Nephron (organoid): ENCODE data around the gene PCDHGB4.
"Not testable (repeated sequence)": the region's sequence is repeated elsewhere in the genome, so short reads cannot be mapped to it uniquely, and the experiment has no call there.

ENCODE experiments used
- H3K27ac Mint-ChIP-seq, 3 experiments: 2 replicates each; pipeline ENCODE4 v1.8.0; 2020; ENCODE audit warnings: mixed read lengths in 3 of 3, mild to moderate bottlenecking in 2 of 3, moderate library complexity in 1 of 3
- H3K27me3 Mint-ChIP-seq: 2 replicates; pipeline ENCODE4 v1.8.0; 2021; ENCODE audit warnings: low read depth, mild to moderate bottlenecking, moderate library complexity, mixed read lengths
- H3K36me3 Mint-ChIP-seq: 2 replicates; pipeline ENCODE4 v1.8.0; 2020; ENCODE audit warnings: low read depth, mixed read lengths
- H3K4me1 Mint-ChIP-seq: 2 replicates; pipeline ENCODE4 v1.8.0; 2020; ENCODE audit warnings: mixed read lengths
- H3K4me3 Mint-ChIP-seq, 3 experiments: 2 replicates each; pipeline ENCODE4 v1.8.0; 2020; ENCODE audit warnings: mild to moderate bottlenecking in 3 of 3, mixed read lengths in 3 of 3, moderate library complexity in 2 of 3
- H3K9me3 Mint-ChIP-seq: 2 replicates; pipeline ENCODE4 v1.8.0; 2020; ENCODE audit warnings: mixed read lengths
- CTCF ChIP-seq, 3 experiments: fragments of 200-600 bp; sonication (generic); IDR thresholded peaks; one replicate each; pipeline ENCODE4 v1.5.0; 2021; ENCODE audit warnings: antibody characterized with exemption in 3 of 3; ENCODE audit not compliant: unreplicated experiment in 3 of 3

Gene PCDHGB4

DNA sequence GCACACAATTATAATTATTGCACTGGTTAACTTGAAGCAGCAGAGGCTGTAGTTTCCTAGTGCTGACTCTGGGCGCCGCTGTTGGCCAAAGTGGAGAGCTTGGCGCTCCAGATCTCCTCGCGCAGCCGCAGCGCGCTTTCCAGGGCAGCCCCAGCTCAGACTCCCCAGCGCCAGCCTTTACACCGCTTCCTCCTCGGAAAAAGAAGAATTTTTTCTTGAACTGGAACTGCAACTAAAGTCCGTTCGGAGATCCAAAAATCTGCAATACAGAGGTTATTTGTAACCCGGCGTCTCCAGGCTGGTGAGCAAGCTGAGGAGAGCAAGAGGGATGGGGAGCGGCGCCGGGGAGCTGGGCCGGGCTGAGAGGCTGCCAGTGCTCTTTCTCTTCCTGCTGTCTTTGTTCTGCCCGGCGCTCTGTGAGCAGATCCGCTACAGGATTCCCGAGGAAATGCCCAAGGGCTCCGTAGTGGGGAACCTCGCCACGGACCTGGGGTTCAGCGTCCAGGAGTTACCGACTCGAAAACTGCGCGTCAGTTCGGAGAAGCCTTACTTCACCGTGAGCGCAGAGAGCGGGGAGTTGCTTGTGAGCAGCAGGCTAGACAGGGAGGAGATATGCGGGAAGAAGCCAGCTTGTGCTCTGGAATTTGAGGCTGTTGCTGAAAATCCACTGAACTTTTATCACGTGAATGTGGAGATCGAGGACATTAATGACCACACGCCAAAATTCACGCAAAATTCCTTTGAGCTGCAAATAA lies at the start of gene PCDHGB4:
Gene PCDHGB4 (plus strand): TSS at position 142 of the 755 bp plus-strand sequence. CDS start 187 bp downstream, at position 329.
- peaks cover 38% of the 10 kb centered on the region for H3K36me3 Mint-ChIP-seq
- H3K27ac Mint-ChIP-seq = peak within 1 kb of the TSS in 1 of 3 experiments; percentile 58
- TF ChIP-seq CTCF (IDR thresholded peaks at IDR 0.05; ENCODE audit: unreplicated experiment in 3 of 3) = peak; percentile 10 to 41 (median 25)
- peaks cover 74% of the 10 kb centered on the region for H3K9me3 Mint-ChIP-seq
- H3K4me1 Mint-ChIP-seq, H3K27me3 Mint-ChIP-seq: not testable (repeated sequence)
- peak within 1 kb of the TSS; percentile 65 to 82 (median 78) for H3K4me3 Mint-ChIP-seq

- TF ChIP-seq CTCF (IDR thresholded peaks at IDR 0.05; ENCODE audit: unreplicated experiment in 3 of 3) = no peak
- H3K9me3 Mint-ChIP-seq = peaks cover 70% of the 10 kb centered on the region
Observed at GRCh38 chr5:141338538-141339306, 48.8 kb upstream of the PCDHGB4 start, which contains the start of gene PCDHGA2. TSS of gene PCDHGA2 (plus strand) at chr5:141338760.

GRCh38 chr5:141340781-141341354 lies 46.6 kb upstream of the PCDHGB4 start:
- peaks cover 22% of the 10 kb centered on the region for H3K36me3 Mint-ChIP-seq
- not testable (repeated sequence) for H3K4me1 Mint-ChIP-seq, H3K27me3 Mint-ChIP-seq, H3K27ac Mint-ChIP-seq, H3K4me3 Mint-ChIP-seq
- H3K9me3 Mint-ChIP-seq = peaks cover 73% of the 10 kb centered on the region

More at GRCh38 chr5:141338538-141339306, 48.8 kb upstream of the PCDHGB4 start, which contains the start of gene PCDHGA2:
- no peaks in the 10 kb centered on the region for H3K4me1 Mint-ChIP-seq
- H3K4me3 Mint-ChIP-seq = no peak within 1 kb of the TSS
- H3K27me3 Mint-ChIP-seq = no peaks in the 10 kb centered on the region
- H3K36me3 Mint-ChIP-seq = peaks cover 17% of the 10 kb centered on the region
- H3K27ac Mint-ChIP-seq = no peak within 1 kb of the TSS

- Mint-ChIP-seq H3K27ac (no peak overlapping the region), H3K4me1 (no peaks in the 10 kb centered on the region), H3K9me3 (peaks cover 72% of the 10 kb centered on the region), H3K4me3 (no peak overlapping the region), H3K36me3 (peaks cover 25% of the 10 kb centered on the region), H3K27me3 (peaks cover 4% of the 10 kb centered on the region)
- TF ChIP-seq CTCF (IDR thresholded peaks at IDR 0.05; ENCODE audit: unreplicated experiment in 3 of 3) = no peak
Observed at GRCh38 chr5:141342773-141343172, 44.7 kb upstream of the PCDHGB4 start.

GRCh38 chr5:141343242-141343952 lies 44.1 kb upstream of the PCDHGB4 start, which contains the start of gene PCDHGA3:
TSS of gene PCDHGA3 (plus strand) at chr5:141343829. CDS start at chr5:141344034, 205 bp downstream.
- Mint-ChIP-seq H3K4me1 (no peaks in the 10 kb centered on the region), H3K27ac (no peak within 1 kb of the TSS)

More at GRCh38 chr5:141343242-141343952, 44.1 kb upstream of the PCDHGB4 start, which contains the start of gene PCDHGA3:
- H3K27me3 Mint-ChIP-seq = peaks cover 4% of the 10 kb centered on the region
- peaks cover 25% of the 10 kb centered on the region for H3K36me3 Mint-ChIP-seq
- TF ChIP-seq CTCF (IDR thresholded peaks at IDR 0.05; ENCODE audit: unreplicated experiment in 3 of 3) = no peak
- peaks cover 70% of the 10 kb centered on the region for H3K9me3 Mint-ChIP-seq
- no peak within 1 kb of the TSS for H3K4me3 Mint-ChIP-seq
